Subcutaneous adipose tissue (tissue), 4 donors: ENCODE results near the gene ATP5PB. TPM values are rescaled to one million over a fixed set of nuclear protein-coding genes. Genes with fewer than 3 reads are reported as not detected.

Experiments used
- total RNA-seq, 4 donors: library from RNA; depleted of rRNA; stranded (reverse); fragments of >200 nt; gene quantifications; one replicate each; pipeline ENCODE4 v1.1.0, GENCODE V29; 2016
- TF ChIP-seq, protein P1 (sequence below): fragments of 450-650 bp; IDR thresholded peaks from one replicate; pipeline ENCODE4 v1.5.1; 2016; ENCODE audit warnings: low read depth, mild to moderate bottlenecking, control low read depth, antibody characterized with exemption, moderate library complexity

ATP5PB gene
- total RNA-seq, 4 donors from 2014 or later: 114 to 272 (median 152) TPM

DNA sequence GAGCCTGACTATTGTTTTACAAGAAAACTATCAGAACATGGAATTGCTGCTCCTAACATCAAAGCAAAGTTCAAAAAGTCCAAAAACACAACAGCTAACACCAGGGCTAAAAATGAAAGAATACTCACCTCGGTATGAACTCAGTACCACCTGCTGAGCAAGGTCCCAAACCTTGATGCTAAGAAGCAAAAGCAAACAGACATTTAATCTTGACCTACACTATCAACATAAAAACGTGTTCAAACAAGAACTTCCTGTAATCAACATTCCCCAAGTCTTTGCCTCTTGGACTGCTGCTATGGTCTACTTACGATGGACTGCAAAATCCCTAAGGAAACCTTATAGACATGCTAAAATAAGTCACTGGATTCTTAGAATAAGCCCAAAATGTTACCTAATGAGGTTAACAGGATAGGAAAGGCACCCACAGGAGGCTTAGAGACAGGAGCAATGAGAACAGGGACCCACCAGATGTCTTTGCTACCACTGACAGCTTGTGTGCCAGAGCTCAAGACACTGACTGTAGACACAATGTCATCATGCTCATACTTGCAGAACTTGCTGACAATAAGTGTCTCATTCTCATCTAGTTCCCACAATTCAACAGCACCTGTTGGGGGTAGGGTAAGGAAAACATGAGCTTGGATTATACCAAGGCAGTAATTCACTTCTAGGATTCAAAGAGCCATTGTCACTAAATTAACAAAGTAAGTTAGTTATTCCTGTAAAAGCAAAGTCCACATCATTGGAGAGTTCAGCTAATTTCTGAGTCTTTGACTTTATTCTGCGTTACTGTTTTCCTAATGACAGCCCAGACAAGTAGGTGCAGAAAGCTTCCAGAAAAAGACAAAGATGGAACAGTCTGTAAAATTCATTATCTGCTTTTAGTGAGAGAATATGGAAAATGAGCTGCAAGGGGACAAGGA lies 2.0 kb upstream of the ATP5PB start:
- TF ChIP-seq, protein P1, sequence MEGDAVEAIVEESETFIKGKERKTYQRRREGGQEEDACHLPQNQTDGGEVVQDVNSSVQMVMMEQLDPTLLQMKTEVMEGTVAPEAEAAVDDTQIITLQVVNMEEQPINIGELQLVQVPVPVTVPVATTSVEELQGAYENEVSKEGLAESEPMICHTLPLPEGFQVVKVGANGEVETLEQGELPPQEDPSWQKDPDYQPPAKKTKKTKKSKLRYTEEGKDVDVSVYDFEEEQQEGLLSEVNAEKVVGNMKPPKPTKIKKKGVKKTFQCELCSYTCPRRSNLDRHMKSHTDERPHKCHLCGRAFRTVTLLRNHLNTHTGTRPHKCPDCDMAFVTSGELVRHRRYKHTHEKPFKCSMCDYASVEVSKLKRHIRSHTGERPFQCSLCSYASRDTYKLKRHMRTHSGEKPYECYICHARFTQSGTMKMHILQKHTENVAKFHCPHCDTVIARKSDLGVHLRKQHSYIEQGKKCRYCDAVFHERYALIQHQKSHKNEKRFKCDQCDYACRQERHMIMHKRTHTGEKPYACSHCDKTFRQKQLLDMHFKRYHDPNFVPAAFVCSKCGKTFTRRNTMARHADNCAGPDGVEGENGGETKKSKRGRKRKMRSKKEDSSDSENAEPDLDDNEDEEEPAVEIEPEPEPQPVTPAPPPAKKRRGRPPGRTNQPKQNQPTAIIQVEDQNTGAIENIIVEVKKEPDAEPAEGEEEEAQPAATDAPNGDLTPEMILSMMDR: no peak

DNA sequence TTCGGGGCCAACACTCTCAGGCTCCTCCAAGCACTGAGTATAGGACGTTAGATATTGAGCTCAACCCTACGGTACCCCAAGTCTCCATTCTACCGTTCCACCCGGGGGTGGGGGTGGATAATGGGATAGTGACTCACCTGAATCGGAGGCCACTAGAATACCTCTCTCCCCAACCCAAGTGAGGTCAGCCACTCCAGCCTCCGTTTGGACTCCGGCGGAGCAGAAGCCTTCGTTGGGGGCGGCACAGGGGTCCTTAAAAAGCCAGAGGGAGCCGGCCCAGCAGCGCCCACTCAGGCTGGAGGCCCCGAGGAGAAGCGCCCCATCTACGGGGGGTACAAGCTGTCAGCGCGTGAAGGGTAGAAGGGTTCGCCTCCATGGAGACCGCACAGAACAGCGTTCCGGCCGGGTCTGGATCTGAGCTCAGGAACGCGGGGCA lies 764 bp upstream of the ATP5PB start:
- TF ChIP-seq, protein P1: no peak

DNA sequence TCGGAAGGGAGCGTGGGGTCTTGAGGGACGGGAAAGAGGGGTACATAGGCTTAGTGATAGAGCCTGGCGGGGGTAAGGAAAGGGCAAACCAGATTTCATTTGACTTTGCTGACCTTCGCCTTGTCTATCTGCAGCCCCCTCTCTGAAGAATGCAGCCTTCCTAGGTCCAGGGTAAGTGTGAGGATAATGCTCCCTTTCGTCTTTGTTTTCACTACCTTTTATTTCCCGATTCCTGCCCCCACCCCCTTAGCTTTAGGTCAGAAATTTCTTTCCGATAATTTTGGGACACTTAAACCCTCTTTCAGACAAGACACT lies 396 bp downstream of the ATP5PB start:
- TF ChIP-seq, protein P1: no peak

GRCh38 chr1:111450185-111450584 lies 921 bp downstream of the ATP5PB start:
- TF ChIP-seq, protein P1: no peak

- TF ChIP-seq, protein P1: no peak
These were observed 3.3 kb downstream of the ATP5PB start for GRCh38 chr1:111452581-111452980.

- TF ChIP-seq, protein P1: no peak
These were observed 4.4 kb downstream of the ATP5PB start for GRCh38 chr1:111453706-111454105.

DNA sequence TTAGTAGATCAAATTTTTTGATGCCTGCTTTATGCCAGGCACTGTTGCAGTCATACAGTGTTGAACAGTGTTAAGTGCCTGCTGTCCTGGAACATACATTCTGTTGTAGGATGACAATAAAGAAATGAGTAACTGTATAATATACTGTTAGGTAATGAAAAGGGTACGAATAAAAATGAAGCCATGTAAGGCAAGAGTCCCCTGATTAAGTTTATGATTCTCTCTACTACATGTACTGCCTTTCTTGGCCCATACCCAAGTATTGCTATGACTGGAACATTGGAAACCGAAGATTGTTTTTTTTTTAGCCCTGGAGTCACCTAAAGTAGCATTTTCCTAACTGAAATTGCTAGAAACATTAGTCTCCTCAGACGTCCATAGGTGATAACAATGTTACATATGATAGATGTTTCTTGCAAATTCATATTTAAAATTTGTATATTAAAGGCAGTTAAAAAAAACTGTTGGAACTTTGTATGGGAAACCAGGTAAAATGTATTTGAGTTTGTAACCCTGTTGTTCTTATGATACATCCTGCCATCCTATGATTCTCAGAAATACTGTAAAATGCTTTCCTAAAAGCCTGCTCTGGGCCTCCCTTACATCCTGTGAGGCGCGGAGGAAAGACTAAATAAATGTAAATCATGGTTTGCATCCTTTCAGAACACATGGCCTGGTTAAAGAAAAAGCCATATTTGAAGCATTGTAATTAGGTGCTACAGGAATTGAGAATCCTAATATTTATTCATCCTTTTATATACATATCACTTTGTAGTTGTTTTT lies 5.8 kb downstream of the ATP5PB start:
- TF ChIP-seq, protein P1: no peak
